HepG2 (cell line): ENCODE data around the gene LEPROT. TPM values are rescaled to one million over a fixed set of nuclear protein-coding genes. Genes with fewer than 3 reads are reported as not detected.

Experiments used
- ATAC-seq: fragments of 200-7000 bp; cut with Tn5 transposase; 3 replicates; pipeline ENCODE4 v1.9.1; 2020; ENCODE audit warnings: mild to moderate bottlenecking, moderate library complexity
- BruUV-seq: library from RNA; stranded (reverse); fragments of 400-500 nt; replicated peaks from 2 replicates; lab custom pipeline; 2021; lab: Mats Ljungman, UMichigan
- CTCF ChIA-PET: fragments of 300-600 bp; formaldehyde crosslinking; extraction: SDS; loops from one replicate; lab custom pipeline; 2021; ENCODE audit warnings: low total read pairs, inconsistent platforms, low intra/inter-chr PET ratio; lab: Yijun Ruan, JAX
- POLR2A ChIA-PET: fragments of 350-600 bp; sonication (Branson Sonifier 250); formaldehyde crosslinking; loops from one replicate; lab custom pipeline; 2020; ENCODE audit warnings: antibody characterized with exemption, inconsistent platforms; lab: Yijun Ruan, JAX
- DNase-seq: peaks from one replicate; pipeline ENCODE4 v3.0.0-alpha.2; 2015; ENCODE audit warnings: low spot score
- FAIRE-seq: peaks from 3 replicates; lab custom pipeline; 2011; peaks lifted over from hg19 to GRCh38; lab: Jason Lieb, UNC
- H2AFZ ChIP-seq: one replicate; pipeline ENCODE4 v1.6.1; 2011; ENCODE audit warnings: low read length, inconsistent platforms
- H3K27ac ChIP-seq: fragments of 300-600 bp; 3 replicates; pipeline ENCODE4 v1.8.0; 2011; ENCODE audit warnings: mixed run types, mild to moderate bottlenecking, mixed read lengths, low read length, inconsistent platforms; ENCODE audit not compliant: insufficient read depth; ENCODE audit errors: extremely low read length
- H3K27me3 ChIP-seq, 2 experiments: fragments of 200-600 bp in 1 of 2; 2 replicates in 1 of 2; 3 replicates in 1 of 2; pipeline versions ENCODE4 v1.6.0 to v1.8.0; 2011; ENCODE audit warnings: low read length in 2 of 2, mild to moderate bottlenecking in 2 of 2, moderate library complexity in 2 of 2, inconsistent platforms in 1 of 2; ENCODE audit not compliant: insufficient read depth in 2 of 2, control insufficient read depth in 1 of 2
- H3K36me3 ChIP-seq, 2 experiments: fragments of 200-600 bp in 1 of 2; replicated peaks in 1 of 2; 2 replicates in 1 of 2; 3 replicates in 1 of 2; pipeline versions ENCODE4 v1.5.1 to v1.8.0; 2011; ENCODE audit warnings: low read length in 2 of 2, inconsistent platforms in 1 of 2; ENCODE audit not compliant: insufficient read depth in 2 of 2, control insufficient read depth in 1 of 2
- H3K4me1 ChIP-seq: 2 replicates; pipeline ENCODE4 v1.5.1; 2012; ENCODE audit warnings: low read length, inconsistent platforms; ENCODE audit not compliant: insufficient read depth
- H3K4me2 ChIP-seq: 2 replicates; pipeline ENCODE4 v1.6.0; 2011; ENCODE audit warnings: low read depth, low read length, inconsistent platforms
- H3K4me3 ChIP-seq, 3 experiments: fragments of 200-600 bp in 1 of 3; sonication (generic), shearing (Covaris generic) in 1 of 3; replicated peaks in 1 of 3; 2 replicates each; pipeline ENCODE4 v1.5.1; 2011 to 2016; ENCODE audit warnings: low read length in 3 of 3, inconsistent platforms in 2 of 3, low read depth in 2 of 3, mild to moderate bottlenecking in 2 of 3, control low read depth in 1 of 3, mixed read lengths in 1 of 3; ENCODE audit not compliant: insufficient read depth in 1 of 3
- H3K79me2 ChIP-seq: one replicate; pipeline ENCODE4 v1.6.1; 2011; ENCODE audit warnings: low read length, inconsistent platforms; ENCODE audit not compliant: insufficient read depth
- H3K9ac ChIP-seq: 2 replicates; pipeline ENCODE4 v1.6.0; 2011; ENCODE audit warnings: mild to moderate bottlenecking, low read depth, low read length, inconsistent platforms; ENCODE audit not compliant: insufficient read depth
- H3K9me3 ChIP-seq: 2 replicates; pipeline ENCODE4 v1.5.1; 2012; ENCODE audit warnings: mild to moderate bottlenecking, low read length
- H4K20me1 ChIP-seq: 2 replicates; pipeline ENCODE4 v1.6.0; 2011; ENCODE audit warnings: inconsistent platforms, mild to moderate bottlenecking, low read length, moderate library complexity; ENCODE audit not compliant: insufficient read depth
- AHR ChIP-seq: IDR thresholded peaks from 2 replicates; pipeline ENCODE4 v1.6.1; 2018; ENCODE audit warnings: missing genetic modification reagents, missing compliant biosample characterization
- CENPT ChIP-seq: sonication (generic); formaldehyde crosslinking; IDR thresholded peaks from 2 replicates; pipeline ENCODE4 v1.8.0; 2022; ENCODE audit warnings: low read depth, mild to moderate bottlenecking, moderate library complexity, missing genetic modification reagents
- FOSL2 ChIP-seq: sonication (generic); formaldehyde crosslinking; IDR thresholded peaks from 2 replicates; pipeline ENCODE4 v1.4.0; 2020; ENCODE audit warnings: missing genetic modification reagents
- GPBP1L1 ChIP-seq: sonication (generic); formaldehyde crosslinking; IDR thresholded peaks from 2 replicates; pipeline ENCODE4 v1.5.0; 2020; ENCODE audit warnings: mild to moderate bottlenecking, missing genetic modification reagents
- MAFF ChIP-seq: IDR thresholded peaks from 2 replicates; pipeline ENCODE4 v1.6.1; 2011; ENCODE audit warnings: low read depth, low read length, improper control_type of control experiment
- MIER2 ChIP-seq: IDR thresholded peaks from 2 replicates; pipeline ENCODE4 v1.6.1; 2016; ENCODE audit warnings: missing biosample characterization, missing genetic modification reagents
- NFE2 ChIP-seq: sonication (generic); formaldehyde crosslinking; IDR thresholded peaks from 2 replicates; pipeline ENCODE4 v1.4.0; 2020; ENCODE audit warnings: missing genetic modification reagents
- RELA ChIP-seq: sonication (generic); formaldehyde crosslinking; IDR thresholded peaks from 2 replicates; pipeline ENCODE4 v1.4.0; 2020; ENCODE audit warnings: missing genetic modification reagents
- ZBTB3 ChIP-seq: sonication (generic); formaldehyde crosslinking; IDR thresholded peaks from 2 replicates; pipeline ENCODE4 v1.4.0; 2020; ENCODE audit warnings: low read depth, mild to moderate bottlenecking, moderate library complexity, missing genetic modification reagents, borderline replicate concordance
- ZNF101 ChIP-seq: sonication (generic); formaldehyde crosslinking; IDR thresholded peaks from 2 replicates; pipeline ENCODE4 v1.4.0; 2020; ENCODE audit warnings: mild to moderate bottlenecking, low read depth, missing genetic modification reagents, borderline replicate concordance
- ZNF205 ChIP-seq: IDR thresholded peaks from 2 replicates; pipeline ENCODE4 v1.6.1; 2018; ENCODE audit warnings: missing biosample characterization, missing genetic modification reagents
- ZNF570 ChIP-seq: sonication (generic); formaldehyde crosslinking; IDR thresholded peaks from 2 replicates; pipeline ENCODE4 v1.4.0; 2020; ENCODE audit warnings: mild to moderate bottlenecking, missing genetic modification reagents, borderline replicate concordance
- ZNF724P ChIP-seq: sonication (generic); formaldehyde crosslinking; IDR thresholded peaks from 2 replicates; pipeline ENCODE4 v1.8.0; 2022; ENCODE audit warnings: missing genetic modification reagents, borderline replicate concordance
- ZNF766 ChIP-seq: sonication (generic); formaldehyde crosslinking; IDR thresholded peaks from 2 replicates; pipeline ENCODE4 v1.5.0; 2020; ENCODE audit warnings: missing genetic modification reagents, borderline replicate concordance
- ZNF792 ChIP-seq: IDR thresholded peaks from 2 replicates; pipeline ENCODE4 v1.6.1; 2016
- WGBS: methylation state at CpG from one replicate; pipeline ENCODE4 v1.1.6; 2017; ENCODE audit warnings: low lambda C conversion rate; 5-methylcytosine and 5-hydroxymethylcytosine counted together
- in situ Hi-C: cut with HindIII; loops from 2 replicates; pipeline ENCODE4 v1.10.0; 2017; ENCODE audit warnings: low pct_unique_long_range_greater_than_20kb; ENCODE audit not compliant: extremely low pct_ligation_motif_present
- intact Hi-C: fragments of 100-400 bp; cut with micrococcal nuclease; formaldehyde crosslinking; loops from one replicate; pipeline ENCODE4 v1.10.0; 2022; ENCODE audit not compliant: unreplicated experiment
- polyA plus RNA-seq, 8 experiments: library from polyadenylated mRNA; depleted of rRNA in 3 of 8; stranded (reverse) in 7 of 8; unstranded in 1 of 8; fragments of >200 nt; fragmentation: Illumina TruSeq in 4 of 8; extraction: Trizol in 4 of 8; gene quantifications; 2 replicates each; pipeline versions ENCODE4 v1.2.1 to v1.2.3, GENCODE V29; 2011 to 2016; ENCODE audit warnings: low read depth in 4 of 8, missing spikeins in 1 of 8, mixed read lengths in 1 of 8; ENCODE audit not compliant: insufficient read depth in 1 of 8
- total RNA-seq, 5 experiments: library from RNA; depleted of rRNA; stranded (reverse); fragments of >200 nt; fragmentation: Illumina TruSeq; extraction: Trizol; gene quantifications; 2 replicates each; pipeline ENCODE4 v1.2.3, GENCODE V29; 2016; ENCODE audit warnings: low read depth in 1 of 5

LEPROT gene
- total and polyA plus RNA-seq, 2 of the 13 experiments (the other 11 are each of a cell fraction or from before 2014, with no cell fraction given): 36.8 to 51.4 TPM

DNA sequence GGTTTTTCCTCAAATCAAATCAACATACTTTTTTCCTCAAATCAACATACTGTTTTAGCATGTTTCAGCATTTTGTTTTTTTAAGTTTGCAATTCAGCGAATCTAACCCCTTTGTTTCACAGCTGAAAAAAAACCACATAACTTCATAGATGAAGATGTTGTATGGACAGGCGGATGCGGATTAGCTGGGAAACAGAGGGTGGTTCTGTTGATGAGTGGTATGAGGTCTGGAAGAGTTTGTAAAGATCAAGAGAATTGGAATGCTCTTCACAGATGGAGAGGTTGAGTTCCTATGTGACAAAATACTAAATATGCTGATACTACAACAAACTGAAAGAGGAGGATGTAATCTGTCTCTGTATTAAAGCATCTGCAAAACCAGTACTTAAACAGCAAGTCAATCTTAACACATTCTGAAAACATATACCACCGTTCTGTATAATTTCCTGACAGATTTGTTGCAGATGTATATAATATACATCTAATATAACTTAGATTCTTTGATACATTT lies 10.6 kb upstream of the LEPROT start:
- no peak overlapping the region for H3K4me3 ChIP-seq
- H4K20me1 ChIP-seq: no peaks in the 10 kb centered on the region
- ChIA-PET CTCF (no interaction called here), POLR2A (interaction anchor here (1.3 kb wide), 1 partner anchor 10 kb away, joined by 4 read pairs; the partner anchor contains the start of genes LEPR and LEPROT)
- no peak overlapping the region for H3K27ac ChIP-seq
- DNase-seq (no peak), ATAC-seq (no peak), FAIRE-seq (no peak)
- H3K27me3 ChIP-seq: no peaks in the 10 kb centered on the region
- no peak overlapping the region for H3K9ac ChIP-seq
- WGBS: 96% methylated on average over 4 of the region's 4 CpGs
- no peak for TF ChIP-seq NFE2 (CRISPR knock-in tag)
- no peak for TF ChIP-seq ZNF766
- no peak for TF ChIP-seq AHR (CRISPR knock-in tag)
- no peak for TF ChIP-seq FOSL2
- TF ChIP-seq MAFF: 0 out of 2 replicates have a peak, but pooled peaks have one; percentile 18
- no peak for TF ChIP-seq ZNF205 (CRISPR knock-in tag)
- no peaks in the 10 kb centered on the region for H3K9me3 ChIP-seq
- no peaks in the 10 kb centered on the region for H3K79me2 ChIP-seq
- intact Hi-C loops (no loop called here), in situ Hi-C loops (loop anchor here (10.0 kb wide), 1 partner anchor 155 kb away; no protein-coding TSS in a partner anchor)
- H3K4me1 ChIP-seq: peaks cover 20% of the 10 kb centered on the region
- no TSS peak for BruUV-seq
- no peak overlapping the region for H2AFZ ChIP-seq
- H3K36me3 ChIP-seq: no peaks in the 10 kb centered on the region
- H3K4me2 ChIP-seq: no peak overlapping the region

DNA sequence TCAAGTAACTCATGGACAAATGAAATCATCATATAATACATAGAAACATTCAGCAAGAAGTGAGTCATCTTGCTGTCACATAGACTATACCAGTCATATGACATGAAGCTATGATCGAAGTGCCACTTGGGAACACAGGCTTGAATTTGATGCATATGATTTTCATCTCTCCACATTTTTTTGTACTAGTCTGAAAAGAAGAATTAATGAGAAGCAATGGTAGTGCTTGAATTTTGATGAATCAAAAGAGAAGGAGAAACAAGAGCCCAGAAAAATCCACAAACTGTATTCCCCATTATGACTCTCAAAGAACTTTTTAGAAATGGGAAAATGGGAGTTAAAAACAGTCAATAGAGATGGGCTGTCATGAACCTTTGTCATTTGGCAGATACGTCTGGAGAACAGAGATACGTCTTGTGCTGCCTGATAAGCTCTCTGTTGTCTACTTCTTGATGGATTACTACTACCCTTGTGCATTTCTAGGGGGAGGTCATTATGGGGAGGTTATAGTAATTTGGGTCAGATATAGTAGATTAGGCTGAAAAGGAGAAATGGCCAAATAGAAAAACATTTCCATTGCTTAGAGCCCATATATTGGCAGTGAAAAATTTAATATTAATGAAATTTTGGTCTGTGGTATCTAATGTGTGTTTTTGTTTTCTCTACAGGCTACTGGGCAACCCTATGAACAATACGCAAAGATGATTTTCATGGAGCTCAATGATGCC lies 8.0 kb upstream of the LEPROT start:
- BruUV-seq: no TSS peak
- TF ChIP-seq ZNF101 (CRISPR knock-in tag) (no peak), ZNF724P (no peak), ZBTB3 (CRISPR knock-in tag) (no peak), RELA (CRISPR knock-in tag) (no peak), CENPT (CRISPR knock-in tag) (no peak), ZNF570 (no peak), GPBP1L1 (CRISPR knock-in tag) (no peak), ZNF792 (CRISPR knock-in tag) (no peak), MIER2 (CRISPR knock-in tag) (no peak)
- Histone ChIP-seq H4K20me1 (no peaks in the 10 kb centered on the region), H3K4me3 (no peak overlapping the region), H3K9ac (no peak overlapping the region), H3K4me2 (no peak overlapping the region), H3K9me3 (no peaks in the 10 kb centered on the region), H3K27ac (no peak overlapping the region), H2AFZ (no peak overlapping the region), H3K79me2 (no peaks in the 10 kb centered on the region), H3K36me3 (no peaks in the 10 kb centered on the region), H3K4me1 (peaks cover 20% of the 10 kb centered on the region), H3K27me3 (no peaks in the 10 kb centered on the region)
- in situ Hi-C loops (loop anchor here (10.0 kb wide), 1 partner anchor 158 kb away; no protein-coding TSS in a partner anchor), intact Hi-C loops (no loop called here)
- ChIA-PET CTCF (no interaction called here), POLR2A (interaction anchor here (1.1 kb wide), 1 partner anchor 7 kb away, joined by 5 read pairs; the partner anchor contains the start of genes LEPR and LEPROT)
- FAIRE-seq: no peak
- no peak for DNase-seq
- no peak for ATAC-seq
- 95% methylated on average over 4 of the region's 4 CpGs for WGBS
